Thyroid gland (tissue), 4 donors: ENCODE data around the gene LCE1F.

Experiments
- CTCF ChIP-seq, 6 experiments: fragments of 200-600 bp in 3 of 6; fragments of 450-650 bp in 3 of 6; sonication (generic) in 3 of 6; IDR thresholded peaks; one replicate each; pipeline ENCODE4 v1.5.1; 2016 to 2019; ENCODE audit warnings: antibody characterized with exemption in 6 of 6, mild to moderate bottlenecking in 2 of 6, inconsistent platforms in 1 of 6, moderate library complexity in 1 of 6
- POLR2A ChIP-seq, 2 donors: fragments of 450-650 bp; IDR thresholded peaks; one replicate each; pipeline ENCODE4 v1.6.1; 2017; ENCODE audit warnings: antibody characterized with exemption in 2 of 2, mild to moderate bottlenecking in 2 of 2, moderate library complexity in 1 of 2

- TF ChIP-seq CTCF (IDR thresholded peaks at IDR 0.05) (no peak), POLR2A (IDR thresholded peaks at IDR 0.05) (no peak)
Observed at GRCh38 chr1:152811050-152811449, 36.1 kb downstream of the LCE1F start.
